Measurements from ENCODE around the gene PTPRD. TPM values are rescaled to one million over a fixed set of nuclear protein-coding genes. Genes with fewer than 3 reads are reported as not detected.
A peak's percentile ranks its signal among the peaks of the same experiment; 100 is the strongest.

The PTPRD gene
- total RNA-seq, 2 donors from 2014 or later = 97.4 to 101 TPM

DNA sequence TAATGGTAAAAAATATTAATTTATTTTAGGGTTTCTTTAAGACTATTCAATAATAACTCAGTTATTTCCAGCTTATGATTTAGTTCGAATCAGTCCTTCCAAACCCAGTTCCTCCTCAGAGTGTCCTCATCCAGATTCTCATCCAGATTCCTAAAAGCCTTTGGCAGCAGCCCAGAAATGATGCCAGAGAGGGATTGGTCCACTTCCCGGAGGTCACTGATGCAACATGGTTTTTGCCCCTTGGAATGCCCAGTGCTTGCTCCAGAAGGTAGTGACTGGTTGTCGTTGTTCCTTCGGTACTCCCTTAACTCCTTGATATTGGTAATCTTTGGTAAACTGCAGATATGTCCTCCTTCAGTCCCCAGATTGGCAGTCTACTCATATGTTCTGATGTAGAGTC is 2320.1 kb downstream of the PTPRD start:
- Histone ChIP-seq H3K4me3 (ENCODE audit: low read length) (no peak overlapping the region), H3K9me3 (ENCODE audit: control insufficient read depth, low read length) (no peaks in the 10 kb centered on the region), H3K9ac (ENCODE audit: extremely low read depth, low read length, poor library complexity, severe bottlenecking) (no peak overlapping the region), H3K4me1 (ENCODE audit: control insufficient read depth, insufficient read depth, low read length) (peaks cover 2% of the 10 kb centered on the region), H3K27ac (ENCODE audit: low read depth, low read length) (no peak overlapping the region), H3K36me3 (ENCODE audit: control insufficient read depth, insufficient read depth, low read length) (no peaks in the 10 kb centered on the region), H3K27me3 (ENCODE audit: control insufficient read depth, insufficient read depth, low read length, poor library complexity, severe bottlenecking) (no peaks in the 10 kb centered on the region)
- no peak for TF ChIP-seq CTCF (conservative IDR thresholded peaks at IDR 0.05)
- Mint-ChIP-seq H3K4me1 (peaks cover 9% of the 10 kb centered on the region), H3K27me3 (ENCODE audit: insufficient read depth) (no peaks in the 10 kb centered on the region), H3K27ac (no peak overlapping the region), H3K4me3 (no peak overlapping the region), H3K9me3 (no peaks in the 10 kb centered on the region), H3K36me3 (ENCODE audit: low read depth) (no peaks in the 10 kb centered on the region)
- 93 to 95% methylated on average over 2 to 4 of the region's 4 CpGs for WGBS, 2 experiments (ENCODE audit: insufficient coverage in 1 of 2, insufficient read length in 1 of 2)
- DNase-seq = no peak

DNA sequence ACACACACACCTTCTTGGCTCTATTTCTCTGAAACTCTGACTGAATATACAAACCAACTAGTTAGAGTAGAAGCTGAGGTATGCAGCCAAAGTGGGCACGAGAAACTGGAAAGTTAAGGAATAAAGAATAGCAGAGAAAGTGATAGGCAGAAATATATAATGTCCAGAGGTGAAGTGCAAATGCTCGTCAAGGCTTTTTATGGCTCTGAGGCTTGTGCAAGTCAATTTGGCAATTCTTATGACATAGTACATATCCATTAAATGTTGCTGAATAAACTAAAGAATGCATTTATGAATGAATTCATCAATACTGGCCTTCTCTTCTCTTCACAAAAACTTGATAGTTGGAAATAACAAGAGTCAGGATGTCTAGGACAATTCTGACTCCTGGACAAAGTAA is 2323.1 kb downstream of the PTPRD start:
- Mint-ChIP-seq H3K27ac (no peak overlapping the region), H3K4me1 (peaks cover 19% of the 10 kb centered on the region), H3K36me3 (ENCODE audit: low read depth) (no peaks in the 10 kb centered on the region), H3K4me3 (no peak overlapping the region), H3K27me3 (ENCODE audit: insufficient read depth) (peaks cover 3% of the 10 kb centered on the region), H3K9me3 (peaks cover 12% of the 10 kb centered on the region)
- no peaks in the 10 kb centered on the region for H3K36me3 ChIP-seq (ENCODE audit: control insufficient read depth, insufficient read depth, low read length)
- H3K27ac ChIP-seq (ENCODE audit: low read depth, low read length) = no peak overlapping the region
- H3K27me3 ChIP-seq (ENCODE audit: control insufficient read depth, insufficient read depth, low read length, poor library complexity, severe bottlenecking) = no peaks in the 10 kb centered on the region
- no peak for TF ChIP-seq CTCF (conservative IDR thresholded peaks at IDR 0.05)
- no peak overlapping the region for H3K4me3 ChIP-seq (ENCODE audit: low read length)
- no peak for DNase-seq
- H3K9me3 ChIP-seq (ENCODE audit: control insufficient read depth, low read length) = no peaks in the 10 kb centered on the region
- H3K4me1 ChIP-seq (ENCODE audit: control insufficient read depth, insufficient read depth, low read length) = peaks cover 2% of the 10 kb centered on the region
- WGBS, 2 experiments (ENCODE audit: insufficient coverage in 1 of 2, insufficient read length in 1 of 2) = 88 to 100% methylated on average over 1 to 2 of the region's 2 CpGs
- H3K9ac ChIP-seq (ENCODE audit: extremely low read depth, low read length, poor library complexity, severe bottlenecking) = no peak overlapping the region

GRCh38 chr9:8287970-8288369 is 2324.8 kb downstream of the PTPRD start:
- TF ChIP-seq CTCF (conservative IDR thresholded peaks at IDR 0.05) = peak; percentile 60
- peaks cover 20% of the 10 kb centered on the region for H3K4me1 Mint-ChIP-seq
- Histone ChIP-seq H3K4me1 (ENCODE audit: control insufficient read depth, insufficient read depth, low read length) (peaks cover 2% of the 10 kb centered on the region), H3K27me3 (ENCODE audit: control insufficient read depth, insufficient read depth, low read length, poor library complexity, severe bottlenecking) (no peaks in the 10 kb centered on the region), H3K9ac (ENCODE audit: extremely low read depth, low read length, poor library complexity, severe bottlenecking) (no peak overlapping the region), H3K4me3 (ENCODE audit: low read length) (no peak overlapping the region), H3K36me3 (ENCODE audit: control insufficient read depth, insufficient read depth, low read length) (no peaks in the 10 kb centered on the region), H3K27ac (ENCODE audit: low read depth, low read length) (no peak overlapping the region), H3K9me3 (ENCODE audit: control insufficient read depth, low read length) (no peaks in the 10 kb centered on the region)
- H3K4me3 Mint-ChIP-seq = no peak overlapping the region
- no peaks in the 10 kb centered on the region for H3K36me3 Mint-ChIP-seq (ENCODE audit: low read depth)
- peak; percentile 59 for DNase-seq
- peaks cover 12% of the 10 kb centered on the region for H3K9me3 Mint-ChIP-seq
- no peak overlapping the region for H3K27ac Mint-ChIP-seq
- WGBS, 2 experiments (ENCODE audit: insufficient coverage in 1 of 2, insufficient read length in 1 of 2) = 60 to 62% methylated on average over 1 to 2 of the region's 2 CpGs
- peaks cover 3% of the 10 kb centered on the region for H3K27me3 Mint-ChIP-seq (ENCODE audit: insufficient read depth)

All from endodermal cell (in vitro differentiated cells).